DOHH2 (cell line): ENCODE measurements around the gene MYO1B.

Source experiments
- CTCF ChIP-seq: fragments of 200-600 bp; sonication (generic); IDR thresholded peaks from one replicate; pipeline ENCODE4 v1.5.1; 2014; ENCODE audit warnings: antibody characterized with exemption, mild to moderate bottlenecking, low read depth, low read length; ENCODE audit not compliant: poor library complexity, severe bottlenecking
- EZH2phosphoT487 ChIP-seq: fragments of 200-600 bp; sonication (generic); IDR thresholded peaks from 2 replicates; pipeline ENCODE4 v1.6.1; 2017; ENCODE audit warnings: borderline replicate concordance, mild to moderate bottlenecking, antibody characterized with exemption, low read length, moderate library complexity, mixed read lengths

DNA sequence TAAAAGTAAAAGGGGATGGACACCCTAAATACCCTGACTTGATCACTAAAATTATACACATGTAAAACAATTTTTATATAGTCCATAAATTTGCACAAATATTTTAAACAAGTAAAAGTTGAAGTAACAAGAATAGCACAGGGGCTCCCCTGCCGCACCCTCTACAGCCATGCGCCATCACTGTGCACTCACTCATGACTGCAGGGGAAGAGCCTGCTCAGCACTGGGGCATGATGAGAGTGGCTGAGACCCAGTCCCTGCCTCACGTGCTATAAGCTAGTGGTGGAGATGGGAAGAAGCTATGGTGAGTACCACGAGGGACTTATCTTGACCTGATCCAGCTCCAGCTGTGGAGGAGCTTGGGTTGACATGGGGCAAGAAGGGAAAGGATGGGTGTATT is 46.9 kb upstream of the MYO1B start:
- TF ChIP-seq CTCF (no peak), EZH2phosphoT487 (no peak)
